Measurements from ENCODE around the gene IFITM5.
"Not testable (repeated sequence)": the region's sequence is repeated elsewhere in the genome, so short reads cannot be mapped to it uniquely, and the experiment has no call there.

GRCh38 chr11:319888-320273 lies 20.6 kb upstream of the IFITM5 start:
- not testable (repeated sequence) for TF ChIP-seq POLR2AphosphoS5 (IDR thresholded peaks at IDR 0.05; ENCODE audit: control insufficient read depth, insufficient read depth, low read depth, low read length); ZNF324 (CRISPR knock-in tag; IDR thresholded peaks at IDR 0.05)

Measured in K562 (cell line).